AG08395 (cell line): ENCODE data around the gene EFHC2.
"Not testable (repeated sequence)": the region's sequence is repeated elsewhere in the genome, so short reads cannot be mapped to it uniquely, and the experiment has no call there.

Experiments
- DNase-seq: peaks from one replicate; pipeline ENCODE4 v3.0.0; 2012; ENCODE audit warnings: mixed read lengths, low spot score

EFHC2 gene

DNA sequence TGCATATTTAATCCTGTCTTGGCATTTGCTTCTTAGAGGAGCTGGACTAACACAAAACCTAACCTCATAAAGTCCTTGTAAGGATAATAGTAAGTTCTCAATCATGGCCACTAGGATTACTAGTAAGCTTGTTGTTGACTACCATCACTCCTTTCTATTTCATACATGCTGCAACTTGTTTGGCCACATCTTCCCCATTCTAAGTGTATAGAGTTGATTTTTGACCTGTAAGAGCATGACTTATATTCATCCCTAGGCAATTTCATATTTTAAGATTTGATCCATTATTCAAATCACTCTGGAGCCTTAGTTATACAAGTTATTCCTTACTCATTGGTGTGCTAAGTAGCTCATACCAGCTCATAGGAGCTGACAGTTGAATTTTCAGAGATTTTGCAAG lies 109.4 kb downstream of the EFHC2 start:
- no peak for DNase-seq

GRCh38 chrX:44232081-44232480 lies 111.4 kb downstream of the EFHC2 start:
- DNase-seq, result no peak

- no peak for DNase-seq
Measured at GRCh38 chrX:44228621-44229020, 114.9 kb downstream of the EFHC2 start.

DNA sequence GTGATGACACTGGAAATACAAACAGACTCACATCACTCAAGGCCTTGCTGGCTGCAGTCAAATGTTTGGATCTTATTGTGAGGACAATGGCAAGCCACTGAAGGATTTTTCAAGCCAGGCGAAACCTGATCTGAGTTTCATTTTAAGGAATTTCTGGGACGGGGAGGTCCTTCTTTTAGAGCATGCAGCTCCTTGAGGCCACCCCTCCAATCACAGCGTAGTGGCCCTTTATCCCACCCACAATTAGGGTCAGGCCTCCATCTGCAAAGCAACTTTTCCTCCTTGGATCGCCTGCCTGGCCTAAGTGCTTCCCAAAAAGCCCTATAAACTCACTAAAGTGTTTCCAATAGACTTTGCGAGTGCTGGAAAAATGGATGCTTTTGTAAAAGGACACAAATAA lies 115.5 kb downstream of the EFHC2 start:
- no peak for DNase-seq

DNA sequence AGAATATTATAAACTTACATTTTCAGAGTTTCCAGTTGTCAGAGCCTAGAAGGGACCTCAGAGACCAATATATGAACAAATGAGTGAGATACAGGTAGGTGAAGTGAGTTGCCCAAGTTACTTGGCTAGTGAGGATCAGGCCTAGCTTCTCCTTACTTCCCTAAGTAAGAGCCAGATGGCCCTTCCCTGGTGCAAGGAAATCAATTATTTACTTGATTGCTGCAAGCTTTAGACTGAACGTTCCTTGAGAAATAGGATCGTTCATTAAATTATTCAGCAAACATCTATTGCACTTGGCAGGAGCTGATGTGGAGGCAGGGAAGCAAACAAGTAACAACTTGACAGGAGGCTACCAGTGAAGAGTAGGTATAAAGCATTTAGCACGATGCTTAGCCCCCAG lies 117.8 kb downstream of the EFHC2 start:
- no peak for DNase-seq

GRCh38 chrX:44224760-44225159 lies 118.7 kb downstream of the EFHC2 start:
- no peak for DNase-seq

DNA sequence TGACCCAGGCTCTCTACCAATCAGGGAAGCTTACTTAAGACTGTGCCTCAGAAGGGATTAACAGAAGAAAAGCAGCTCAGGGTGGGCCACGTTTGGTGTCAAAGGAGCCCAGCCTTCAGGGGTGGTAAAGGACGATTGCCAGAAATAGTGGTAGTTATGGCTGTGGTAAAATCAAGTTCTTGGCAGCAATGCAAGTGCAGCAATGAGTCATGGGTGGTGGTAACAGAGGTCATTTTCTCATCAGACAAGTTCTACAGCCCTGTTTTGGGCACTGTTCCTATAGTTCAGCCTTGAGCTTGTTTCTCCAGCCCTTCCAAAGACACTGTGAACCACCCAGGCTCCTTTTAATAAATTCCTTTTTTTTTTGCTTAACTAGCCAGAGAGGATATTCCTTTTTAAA lies 120.3 kb downstream of the EFHC2 start:
- peak; percentile 35 for DNase-seq

GRCh38 chrX:44218465-44218864 lies 125.0 kb downstream of the EFHC2 start:
- no peak for DNase-seq

DNA sequence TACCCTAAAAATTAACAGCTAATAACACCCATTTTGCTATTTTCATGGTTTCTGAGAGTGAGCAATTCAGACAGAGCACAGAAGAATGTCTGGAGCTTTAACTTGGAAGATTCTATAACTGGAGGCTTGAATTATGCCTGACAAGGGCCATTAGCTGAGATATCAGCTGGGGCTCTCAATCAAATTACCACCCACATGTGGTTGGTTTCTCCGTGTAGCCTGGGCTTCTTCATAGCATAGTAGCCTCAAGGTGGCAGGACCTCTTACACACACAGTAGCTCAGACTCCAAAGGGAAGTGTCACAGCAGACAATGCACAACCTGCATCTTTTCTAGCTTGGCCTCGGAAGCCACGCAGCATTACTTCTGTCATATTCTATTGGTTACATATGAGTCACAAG lies 127.3 kb downstream of the EFHC2 start:
- no peak for DNase-seq

- DNase-seq, result no peak
Measured at GRCh38 chrX:44203791-44204190, 139.7 kb downstream of the EFHC2 start.

DNA sequence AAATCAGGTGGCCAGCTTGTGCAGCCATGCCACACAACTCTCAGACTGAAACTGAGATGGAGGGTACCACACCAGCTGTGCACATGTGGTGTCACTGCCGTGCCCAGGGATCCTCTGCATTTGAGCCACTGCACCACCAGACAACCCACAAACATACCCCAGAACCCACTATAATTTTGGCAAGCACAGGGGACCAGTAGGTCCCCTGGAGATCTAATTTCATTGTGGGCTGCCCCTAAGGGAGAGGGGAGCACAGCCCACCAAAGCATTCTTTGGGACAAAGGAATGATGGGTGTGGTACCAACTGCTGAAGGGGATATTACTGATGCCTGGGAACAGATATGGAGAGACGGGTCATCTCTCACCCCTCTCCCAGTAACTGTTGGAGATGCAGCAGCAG lies 140.9 kb downstream of the EFHC2 start:
- no peak for DNase-seq

DNA sequence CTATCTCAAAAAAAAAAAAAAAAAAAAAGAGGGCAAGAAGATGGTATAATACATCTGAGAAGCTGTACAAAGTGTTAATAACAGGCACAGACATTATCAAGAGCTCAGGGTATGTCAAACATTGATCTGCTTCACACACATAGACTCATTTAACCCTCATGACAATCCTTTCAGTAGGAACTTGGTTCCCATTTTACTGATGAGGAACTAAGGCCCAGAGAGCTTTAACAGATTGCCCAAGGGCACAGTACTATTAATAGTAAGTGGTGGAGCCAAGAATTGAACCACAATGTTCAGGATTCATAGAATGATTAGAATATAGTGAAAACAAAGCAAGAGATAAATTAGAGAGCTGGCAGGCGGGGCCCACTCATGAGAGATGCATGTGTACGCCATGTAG lies 154.4 kb downstream of the EFHC2 start:
- DNase-seq, result no peak

DNA sequence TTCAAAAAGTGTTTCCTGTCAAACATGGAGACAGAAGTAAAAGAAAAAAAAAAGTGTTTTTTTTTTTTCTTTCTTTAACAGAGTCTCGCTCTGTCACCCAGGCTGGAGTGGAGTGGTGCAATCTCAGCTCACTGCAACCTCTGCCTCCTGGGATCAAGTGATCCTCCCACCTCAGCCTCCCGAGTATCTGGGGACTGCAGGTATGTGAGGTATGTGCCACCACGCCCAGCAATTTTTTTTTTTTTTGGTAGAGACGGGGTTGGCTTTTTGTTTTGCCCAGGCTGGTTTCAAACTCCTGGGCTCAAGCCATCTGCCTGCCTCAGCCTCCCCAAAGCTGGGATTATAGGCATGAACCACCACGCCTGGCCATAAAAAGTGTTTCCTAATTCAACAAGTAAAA lies 155.6 kb downstream of the EFHC2 start:
- not testable (repeated sequence) for DNase-seq

- no peak for DNase-seq
Measured at GRCh38 chrX:44183329-44183728, 160.1 kb downstream of the EFHC2 start.

- DNase-seq, result no peak
Measured at GRCh38 chrX:44178274-44179053, 165.0 kb downstream of the EFHC2 start.

DNA sequence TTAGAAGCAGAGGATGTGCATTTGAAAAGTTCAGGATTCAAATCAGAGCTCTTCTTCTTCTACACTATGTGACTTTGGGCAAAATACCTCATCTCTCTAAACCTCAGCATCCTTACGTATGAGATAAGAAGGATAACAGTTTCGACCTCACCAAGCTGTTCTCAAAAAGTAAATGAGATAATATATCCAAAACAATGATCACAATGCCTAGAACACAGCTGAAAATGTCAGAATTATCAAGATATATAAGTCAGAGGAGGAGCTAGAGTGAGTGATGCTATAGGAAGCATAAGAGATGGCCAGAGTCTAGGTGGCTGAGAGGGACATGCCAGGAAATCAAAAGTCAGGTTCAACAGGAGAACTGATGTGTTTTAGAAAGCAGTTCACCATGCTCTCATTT lies 168.0 kb downstream of the EFHC2 start:
- no peak for DNase-seq

- DNase-seq, result no peak
Measured at GRCh38 chrX:44174061-44174460, 169.4 kb downstream of the EFHC2 start.

- no peak for DNase-seq
Measured at GRCh38 chrX:44173219-44173618, 170.3 kb downstream of the EFHC2 start.

- DNase-seq, result no peak
Measured at GRCh38 chrX:44167116-44167515, 176.4 kb downstream of the EFHC2 start.

GRCh38 chrX:44162964-44163475 lies 180.5 kb downstream of the EFHC2 start:
- DNase-seq, result no peak

GRCh38 chrX:44157858-44158257 lies 185.6 kb downstream of the EFHC2 start:
- peak; percentile 17 for DNase-seq

DNA sequence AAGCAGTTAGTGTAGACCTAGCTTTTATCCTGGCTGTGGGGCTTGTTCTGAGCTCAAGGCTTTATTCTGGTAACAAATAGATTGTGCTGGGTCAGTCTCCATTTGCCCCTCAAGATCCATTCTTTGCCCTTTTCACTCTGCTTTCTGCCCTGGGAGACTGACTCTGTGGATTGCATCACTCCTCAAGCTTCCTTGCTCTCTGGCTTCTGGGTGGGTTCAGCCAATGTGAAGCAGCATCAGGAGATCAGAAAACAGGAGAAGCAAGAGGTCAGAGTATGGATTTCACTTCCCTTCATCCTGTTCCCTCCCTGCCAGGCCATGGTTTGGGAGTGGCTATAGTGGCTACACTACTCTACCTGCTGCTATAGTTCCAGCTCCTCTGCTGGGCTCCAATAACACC lies 186.2 kb downstream of the EFHC2 start:
- no peak for DNase-seq

GRCh38 chrX:44156726-44157125 lies 186.7 kb downstream of the EFHC2 start:
- no peak for DNase-seq

DNA sequence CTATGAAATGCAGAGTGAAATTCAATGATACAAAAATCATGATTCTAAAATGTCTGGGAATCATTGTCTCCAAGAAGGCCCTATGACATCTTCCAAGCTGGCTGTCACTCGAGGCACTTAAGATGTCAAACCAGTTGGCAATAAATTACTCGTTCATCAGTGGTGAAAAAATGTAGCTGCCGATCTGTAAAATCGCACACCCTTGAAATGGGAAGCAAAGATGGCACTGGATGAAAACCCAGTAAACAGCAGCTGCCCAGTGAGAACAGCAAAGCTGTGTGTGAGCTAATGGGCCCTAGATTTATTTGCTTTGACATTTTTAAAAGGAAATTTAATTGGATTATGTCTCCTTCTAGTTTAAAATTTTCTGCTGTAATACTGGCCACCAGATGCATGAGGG lies 188.3 kb downstream of the EFHC2 start:
- no peak for DNase-seq
